T-helper 2 cell treated with Interferon-gamma antibody and Interleukin-4, amounts not matched to agents 5 μg/mL and 100 μg/mL, for 36 hours (primary cell): ENCODE measurements around the gene KCNH2.

Source experiments
- DNase-seq: peaks from one replicate; pipeline ENCODE4 v3.0.0; 2021; ENCODE audit warnings: low spot score
- H3K27ac Mint-ChIP-seq: one replicate; pipeline ENCODE4 v1.8.0; 2021; ENCODE audit warnings: mild to moderate bottlenecking, mixed read lengths
- H3K27me3 Mint-ChIP-seq: one replicate; pipeline ENCODE4 v1.8.0; 2021; ENCODE audit warnings: low read depth, mixed read lengths
- H3K36me3 Mint-ChIP-seq: one replicate; pipeline ENCODE4 v1.8.0; 2021; ENCODE audit warnings: low read depth, mixed read lengths
- H3K4me1 Mint-ChIP-seq: one replicate; pipeline ENCODE4 v1.8.0; 2021; ENCODE audit warnings: low read depth, mixed read lengths
- H3K4me3 Mint-ChIP-seq: one replicate; pipeline ENCODE4 v1.8.0; 2022; ENCODE audit warnings: mild to moderate bottlenecking, moderate library complexity, mixed read lengths
- H3K9me3 Mint-ChIP-seq: one replicate; pipeline ENCODE4 v1.8.0; 2021; ENCODE audit warnings: mixed read lengths

Gene KCNH2

GRCh38 chr7:150994838-150995510 is 16.9 kb upstream of the KCNH2 start:
- Mint-ChIP-seq H3K9me3 (peaks cover 6% of the 10 kb centered on the region), H3K36me3 (no peaks in the 10 kb centered on the region), H3K4me1 (peaks cover 15% of the 10 kb centered on the region), H3K4me3 (peak overlapping the region; percentile 48), H3K27ac (no peak overlapping the region), H3K27me3 (peaks cover 8% of the 10 kb centered on the region)
- DNase-seq: no peak

GRCh38 chr7:150994141-150994837 is 16.2 kb upstream of the KCNH2 start:
- Mint-ChIP-seq H3K27me3 (peaks cover 11% of the 10 kb centered on the region), H3K36me3 (no peaks in the 10 kb centered on the region), H3K27ac (no peak overlapping the region), H3K4me1 (peaks cover 15% of the 10 kb centered on the region), H3K9me3 (peaks cover 6% of the 10 kb centered on the region), H3K4me3 (peak overlapping the region; percentile 48)
- no peak for DNase-seq

GRCh38 chr7:150993511-150993910 is 15.4 kb upstream of the KCNH2 start:
- peaks cover 12% of the 10 kb centered on the region for H3K27me3 Mint-ChIP-seq
- H3K36me3 Mint-ChIP-seq: no peaks in the 10 kb centered on the region
- no peak for DNase-seq
- H3K9me3 Mint-ChIP-seq: peaks cover 6% of the 10 kb centered on the region
- H3K4me1 Mint-ChIP-seq: peaks cover 20% of the 10 kb centered on the region
- H3K4me3 Mint-ChIP-seq: no peak overlapping the region
- no peak overlapping the region for H3K27ac Mint-ChIP-seq

GRCh38 chr7:150992833-150993302 is 14.7 kb upstream of the KCNH2 start:
- no peak overlapping the region for H3K27ac Mint-ChIP-seq

GRCh38 chr7:150992051-150992640 is 14.0 kb upstream of the KCNH2 start:
- H3K9me3 Mint-ChIP-seq: peaks cover 6% of the 10 kb centered on the region
- no peak overlapping the region for H3K27ac Mint-ChIP-seq

More at GRCh38 chr7:150992833-150993302, 14.7 kb upstream of the KCNH2 start:
- peaks cover 6% of the 10 kb centered on the region for H3K9me3 Mint-ChIP-seq
- peaks cover 19% of the 10 kb centered on the region for H3K27me3 Mint-ChIP-seq
- no peaks in the 10 kb centered on the region for H3K36me3 Mint-ChIP-seq
- no peak for DNase-seq
- peaks cover 25% of the 10 kb centered on the region for H3K4me1 Mint-ChIP-seq
- no peak overlapping the region for H3K4me3 Mint-ChIP-seq

GRCh38 chr7:150990416-150991186 is 12.5 kb upstream of the KCNH2 start, which contains the start of gene NOS3:
TSS of gene NOS3 (plus strand) at chr7:150991017. CDS start at chr7:150993804, 2,787 bp downstream.
- Mint-ChIP-seq H3K36me3 (no peaks in the 10 kb centered on the region), H3K27ac (no peak within 1 kb of the TSS), H3K4me1 (peaks cover 24% of the 10 kb centered on the region), H3K27me3 (peaks cover 25% of the 10 kb centered on the region), H3K4me3 (no peak within 1 kb of the TSS), H3K9me3 (peaks cover 6% of the 10 kb centered on the region)
- no peak for DNase-seq

More at GRCh38 chr7:150992051-150992640, 14.0 kb upstream of the KCNH2 start:
- no peaks in the 10 kb centered on the region for H3K36me3 Mint-ChIP-seq
- no peak for DNase-seq
- H3K4me1 Mint-ChIP-seq: peaks cover 23% of the 10 kb centered on the region
- H3K4me3 Mint-ChIP-seq: no peak overlapping the region
- peaks cover 19% of the 10 kb centered on the region for H3K27me3 Mint-ChIP-seq

GRCh38 chr7:150989456-150989855 is 11.3 kb upstream of the KCNH2 start:
- no peak for DNase-seq
- H3K4me3 Mint-ChIP-seq: no peak overlapping the region
- peaks cover 21% of the 10 kb centered on the region for H3K4me1 Mint-ChIP-seq
- no peak overlapping the region for H3K27ac Mint-ChIP-seq
- peaks cover 30% of the 10 kb centered on the region for H3K27me3 Mint-ChIP-seq
- H3K36me3 Mint-ChIP-seq: no peaks in the 10 kb centered on the region
- H3K9me3 Mint-ChIP-seq: peaks cover 6% of the 10 kb centered on the region

GRCh38 chr7:150988230-150989226 is 10.4 kb upstream of the KCNH2 start:
- Mint-ChIP-seq H3K27me3 (peaks cover 35% of the 10 kb centered on the region), H3K27ac (no peak overlapping the region), H3K4me3 (peak overlapping the region; percentile 58), H3K9me3 (peaks cover 6% of the 10 kb centered on the region), H3K36me3 (no peaks in the 10 kb centered on the region), H3K4me1 (peaks cover 16% of the 10 kb centered on the region)
- peak; percentile 48 for DNase-seq

- Mint-ChIP-seq H3K4me3 (no peak overlapping the region), H3K27ac (no peak overlapping the region), H3K27me3 (peaks cover 54% of the 10 kb centered on the region), H3K4me1 (peaks cover 15% of the 10 kb centered on the region), H3K9me3 (peaks cover 6% of the 10 kb centered on the region), H3K36me3 (no peaks in the 10 kb centered on the region)
- no peak for DNase-seq
Measured at GRCh38 chr7:150986556-150986955, 8.4 kb upstream of the KCNH2 start.

- Mint-ChIP-seq H3K27ac (no peak overlapping the region), H3K4me3 (no peak overlapping the region), H3K36me3 (no peaks in the 10 kb centered on the region), H3K27me3 (peaks cover 59% of the 10 kb centered on the region), H3K9me3 (peaks cover 6% of the 10 kb centered on the region), H3K4me1 (peaks cover 15% of the 10 kb centered on the region)
- peak; percentile 35 for DNase-seq
Measured at GRCh38 chr7:150986099-150986512, 8.0 kb upstream of the KCNH2 start.

GRCh38 chr7:150983893-150984368 is 5.8 kb upstream of the KCNH2 start:
- H3K27me3 Mint-ChIP-seq: peaks cover 68% of the 10 kb centered on the region

GRCh38 chr7:150982351-150982750 is 4.2 kb upstream of the KCNH2 start:
- Mint-ChIP-seq H3K9me3 (no peaks in the 10 kb centered on the region), H3K27ac (no peak overlapping the region), H3K27me3 (peaks cover 69% of the 10 kb centered on the region), H3K4me3 (no peak overlapping the region), H3K4me1 (peaks cover 8% of the 10 kb centered on the region), H3K36me3 (no peaks in the 10 kb centered on the region)
- no peak for DNase-seq

More at GRCh38 chr7:150983893-150984368, 5.8 kb upstream of the KCNH2 start:
- peaks cover 14% of the 10 kb centered on the region for H3K4me1 Mint-ChIP-seq
- H3K9me3 Mint-ChIP-seq: no peaks in the 10 kb centered on the region
- no peaks in the 10 kb centered on the region for H3K36me3 Mint-ChIP-seq
- DNase-seq: no peak
- no peak overlapping the region for H3K27ac Mint-ChIP-seq
- no peak overlapping the region for H3K4me3 Mint-ChIP-seq
